Transverse colon (tissue), 3 donors: ENCODE results near the gene ZNF652.

Experiments
- EP300 ChIP-seq: sonication (generic); formaldehyde crosslinking; IDR thresholded peaks from one replicate; pipeline ENCODE4 v1.6.1; 2017; ENCODE audit warnings: antibody characterized with exemption, low read depth
- POLR2A ChIP-seq: fragments of 450-650 bp; IDR thresholded peaks from one replicate; pipeline ENCODE4 v1.6.1; 2016; ENCODE audit warnings: antibody characterized with exemption, mild to moderate bottlenecking, moderate library complexity
- TF ChIP-seq, protein P1 (sequence below), 5 experiments: fragments of 200-600 bp in 3 of 5; fragments of 450-650 bp in 2 of 5; sonication (generic) in 3 of 5; IDR thresholded peaks; 1 replicate in 2 of 5; 2 replicates in 3 of 5; pipeline ENCODE4 v1.5.1; 2016 to 2017; ENCODE audit warnings: antibody characterized with exemption in 5 of 5, inconsistent platforms in 3 of 5, mild to moderate bottlenecking in 2 of 5, moderate library complexity in 1 of 5

DNA sequence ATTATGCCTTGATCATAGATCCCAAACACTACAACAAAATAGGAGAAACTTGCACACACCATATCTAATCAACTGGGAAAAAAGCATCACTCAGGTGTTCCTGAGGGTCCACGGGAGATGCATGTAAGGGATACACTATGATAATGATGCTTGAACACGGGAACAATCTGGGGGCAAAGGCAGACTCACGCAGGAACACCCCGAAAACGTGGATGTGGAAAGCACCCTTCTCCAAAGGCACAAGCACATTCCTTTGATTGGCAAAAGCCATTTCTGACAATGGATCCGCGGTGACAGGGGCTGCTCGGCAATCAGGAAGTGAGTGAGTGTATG is 1.3 kb downstream of the ZNF652 start:
- TF ChIP-seq EP300 (no peak), POLR2A (no peak)
- TF ChIP-seq, protein P1, sequence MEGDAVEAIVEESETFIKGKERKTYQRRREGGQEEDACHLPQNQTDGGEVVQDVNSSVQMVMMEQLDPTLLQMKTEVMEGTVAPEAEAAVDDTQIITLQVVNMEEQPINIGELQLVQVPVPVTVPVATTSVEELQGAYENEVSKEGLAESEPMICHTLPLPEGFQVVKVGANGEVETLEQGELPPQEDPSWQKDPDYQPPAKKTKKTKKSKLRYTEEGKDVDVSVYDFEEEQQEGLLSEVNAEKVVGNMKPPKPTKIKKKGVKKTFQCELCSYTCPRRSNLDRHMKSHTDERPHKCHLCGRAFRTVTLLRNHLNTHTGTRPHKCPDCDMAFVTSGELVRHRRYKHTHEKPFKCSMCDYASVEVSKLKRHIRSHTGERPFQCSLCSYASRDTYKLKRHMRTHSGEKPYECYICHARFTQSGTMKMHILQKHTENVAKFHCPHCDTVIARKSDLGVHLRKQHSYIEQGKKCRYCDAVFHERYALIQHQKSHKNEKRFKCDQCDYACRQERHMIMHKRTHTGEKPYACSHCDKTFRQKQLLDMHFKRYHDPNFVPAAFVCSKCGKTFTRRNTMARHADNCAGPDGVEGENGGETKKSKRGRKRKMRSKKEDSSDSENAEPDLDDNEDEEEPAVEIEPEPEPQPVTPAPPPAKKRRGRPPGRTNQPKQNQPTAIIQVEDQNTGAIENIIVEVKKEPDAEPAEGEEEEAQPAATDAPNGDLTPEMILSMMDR (IDR thresholded peaks at IDR 0.05): no peak
